ENCODE data around the gene RPL7L1. TPM values are rescaled to one million over a fixed set of nuclear protein-coding genes. Genes with fewer than 3 reads are reported as not detected.

Gene RPL7L1
- total RNA-seq, 3 donors from 2014 or later: 47.4 to 61.4 (median 53.7) TPM

DNA sequence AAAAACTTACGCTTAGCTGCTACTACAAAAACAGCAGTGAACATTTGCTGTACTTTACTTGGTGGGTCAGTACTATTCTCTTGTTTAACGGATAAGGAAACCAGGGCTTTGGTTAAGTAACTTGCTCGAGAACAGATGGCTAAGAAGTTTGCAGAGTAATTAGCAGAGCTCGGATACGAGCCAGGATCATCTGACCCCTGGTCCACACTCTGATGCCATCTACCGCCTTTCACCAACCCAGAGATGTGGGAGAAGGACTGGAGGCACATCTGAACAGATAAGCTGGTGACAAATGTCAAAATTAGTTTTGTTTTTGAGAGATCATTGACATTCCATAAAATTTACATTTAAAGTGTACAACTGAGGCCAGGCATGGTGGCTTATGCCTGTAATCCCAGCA is 18.9 kb upstream of the RPL7L1 start:
- TF ChIP-seq, protein P1, sequence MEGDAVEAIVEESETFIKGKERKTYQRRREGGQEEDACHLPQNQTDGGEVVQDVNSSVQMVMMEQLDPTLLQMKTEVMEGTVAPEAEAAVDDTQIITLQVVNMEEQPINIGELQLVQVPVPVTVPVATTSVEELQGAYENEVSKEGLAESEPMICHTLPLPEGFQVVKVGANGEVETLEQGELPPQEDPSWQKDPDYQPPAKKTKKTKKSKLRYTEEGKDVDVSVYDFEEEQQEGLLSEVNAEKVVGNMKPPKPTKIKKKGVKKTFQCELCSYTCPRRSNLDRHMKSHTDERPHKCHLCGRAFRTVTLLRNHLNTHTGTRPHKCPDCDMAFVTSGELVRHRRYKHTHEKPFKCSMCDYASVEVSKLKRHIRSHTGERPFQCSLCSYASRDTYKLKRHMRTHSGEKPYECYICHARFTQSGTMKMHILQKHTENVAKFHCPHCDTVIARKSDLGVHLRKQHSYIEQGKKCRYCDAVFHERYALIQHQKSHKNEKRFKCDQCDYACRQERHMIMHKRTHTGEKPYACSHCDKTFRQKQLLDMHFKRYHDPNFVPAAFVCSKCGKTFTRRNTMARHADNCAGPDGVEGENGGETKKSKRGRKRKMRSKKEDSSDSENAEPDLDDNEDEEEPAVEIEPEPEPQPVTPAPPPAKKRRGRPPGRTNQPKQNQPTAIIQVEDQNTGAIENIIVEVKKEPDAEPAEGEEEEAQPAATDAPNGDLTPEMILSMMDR (IDR thresholded peaks at IDR 0.05): no peak
- no peak for ATAC-seq
- Histone ChIP-seq H3K4me1 (ENCODE audit: low read depth) (no peaks in the 10 kb centered on the region), H3K36me3 (ENCODE audit: low read depth) (no peaks in the 10 kb centered on the region), H3K4me3 (no peak overlapping the region), H3K9me3 (no peaks in the 10 kb centered on the region)
- intact Hi-C loops (cut with DNase I, micrococcal nuclease): no loop called here
- no peak for DNase-seq

DNA sequence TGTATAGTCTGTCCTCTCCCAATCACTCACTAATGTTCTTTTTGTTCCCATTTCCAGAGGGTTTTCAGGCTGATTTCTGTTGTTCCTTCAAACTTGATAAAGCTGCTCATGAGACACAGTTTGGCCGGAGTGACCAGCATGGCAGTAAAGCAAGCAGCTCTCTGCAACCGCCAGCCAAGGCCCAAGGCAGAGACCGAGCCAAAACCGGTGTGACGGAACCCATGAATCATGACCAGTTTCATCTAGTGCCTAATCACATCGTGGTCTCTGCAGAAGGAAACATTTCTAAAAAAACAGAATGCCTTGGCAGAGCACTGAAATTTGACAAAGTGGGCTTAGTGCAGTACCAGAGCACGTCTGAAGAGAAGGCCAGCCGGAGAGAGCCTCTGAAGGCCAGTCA is 14.8 kb upstream of the RPL7L1 start:
- ATAC-seq (no peak), DNase-seq (no peak)
- intact Hi-C loops (cut with DNase I, micrococcal nuclease): no loop called here
- TF ChIP-seq, protein P1 (IDR thresholded peaks at IDR 0.05): no peak
- Histone ChIP-seq H3K4me1 (ENCODE audit: low read depth) (no peaks in the 10 kb centered on the region), H3K36me3 (ENCODE audit: low read depth) (no peaks in the 10 kb centered on the region), H3K9me3 (no peaks in the 10 kb centered on the region), H3K4me3 (no peak overlapping the region)

DNA sequence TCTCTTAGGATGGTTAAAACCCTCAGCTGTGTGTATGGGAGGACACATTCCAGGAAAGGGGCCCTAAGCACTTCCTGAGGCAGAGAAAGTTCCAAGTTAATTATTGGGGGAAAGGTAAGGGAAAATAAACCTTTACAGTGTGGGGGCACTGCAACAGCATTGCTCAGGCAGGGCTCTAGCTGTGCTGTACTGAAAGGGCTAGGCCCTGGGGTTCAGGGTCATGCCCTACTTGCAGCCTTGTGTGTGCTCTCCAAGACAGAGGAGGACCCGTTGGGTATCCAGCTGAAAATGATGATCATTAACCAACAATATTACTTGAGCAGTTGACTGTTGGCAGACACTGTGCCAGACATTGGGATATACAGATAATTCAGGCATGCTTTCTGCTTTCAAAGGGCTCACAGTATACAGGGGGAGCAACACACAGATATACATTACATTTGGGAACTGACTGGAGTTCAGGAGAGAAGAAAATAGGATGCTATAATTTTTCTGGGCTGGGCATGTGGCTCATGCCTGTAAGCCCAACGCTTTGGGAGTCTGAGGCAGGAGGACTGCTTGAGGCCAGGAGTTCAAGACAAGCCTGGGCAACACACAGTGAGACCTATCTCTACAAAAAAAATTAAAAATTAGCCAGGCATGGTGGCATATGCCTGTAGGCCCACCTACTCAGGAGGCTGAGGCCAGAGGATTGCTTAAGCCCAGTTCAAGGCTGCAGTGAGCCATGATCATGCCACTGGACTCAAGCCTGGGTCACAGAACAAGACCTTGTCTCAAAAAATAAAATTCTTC is 9.1 kb upstream of the RPL7L1 start:
- Histone ChIP-seq H3K36me3 (ENCODE audit: low read depth) (no peaks in the 10 kb centered on the region), H3K9me3 (no peaks in the 10 kb centered on the region)
- ATAC-seq: no peak

DNA sequence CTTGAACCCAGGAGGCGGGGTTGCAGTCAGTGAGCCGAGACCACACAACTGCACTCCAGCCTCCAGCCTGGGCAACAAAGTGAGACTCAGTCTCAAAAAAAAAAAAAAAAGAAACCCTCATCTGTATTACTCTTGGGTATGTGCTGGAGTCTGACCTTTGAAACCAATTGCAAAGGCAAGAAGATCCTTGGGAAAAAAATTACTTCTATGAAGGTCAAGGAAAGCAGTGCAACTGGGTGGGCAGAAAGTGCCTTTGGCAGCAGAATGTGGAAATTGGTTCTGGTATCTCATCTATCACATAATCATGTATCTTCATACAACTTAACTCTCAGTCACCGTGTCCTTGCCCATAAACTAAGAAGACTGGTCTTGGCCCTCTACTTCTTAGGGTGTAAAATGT is 7.7 kb upstream of the RPL7L1 start:
- no peak for DNase-seq
- no peaks in the 10 kb centered on the region for H3K9me3 ChIP-seq
- TF ChIP-seq, protein P1 (IDR thresholded peaks at IDR 0.05): no peak
- intact Hi-C loops (cut with DNase I, micrococcal nuclease): no loop called here
- no peaks in the 10 kb centered on the region for H3K4me1 ChIP-seq (ENCODE audit: low read depth)
- H3K4me3 ChIP-seq: no peak overlapping the region
- no peak for ATAC-seq
- H3K36me3 ChIP-seq (ENCODE audit: low read depth): no peaks in the 10 kb centered on the region

More for the DNA sequence above, 9.1 kb upstream of the RPL7L1 start:
- no peak for DNase-seq
- TF ChIP-seq, protein P1 (IDR thresholded peaks at IDR 0.05): no peak
- Histone ChIP-seq H3K4me3 (no peak overlapping the region), H3K4me1 (ENCODE audit: low read depth) (no peaks in the 10 kb centered on the region)
- intact Hi-C loops (cut with DNase I, micrococcal nuclease): no loop called here

DNA sequence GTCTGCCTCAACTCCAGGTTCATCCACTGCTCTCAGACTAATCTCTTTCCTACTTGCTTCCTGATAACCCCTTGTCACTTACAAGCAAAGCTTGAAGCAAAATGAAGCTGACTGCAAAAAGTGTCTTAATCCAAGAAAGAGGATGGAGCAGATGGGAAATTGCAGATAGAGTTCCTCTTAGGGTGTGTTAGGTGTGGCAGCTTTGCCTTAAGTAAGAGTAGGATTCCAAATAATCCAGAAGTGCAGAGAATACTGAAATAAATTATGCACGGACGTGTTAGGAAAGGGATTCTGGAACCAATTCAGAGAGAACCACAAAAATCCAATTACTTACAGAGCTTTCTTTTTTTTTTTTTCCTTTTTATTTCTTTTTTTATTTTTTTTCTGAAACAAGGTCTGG is 6.1 kb upstream of the RPL7L1 start:
- no peak for DNase-seq
- intact Hi-C loops (cut with DNase I, micrococcal nuclease): no loop called here

More for the DNA sequence above, 6.1 kb upstream of the RPL7L1 start:
- Histone ChIP-seq H3K4me1 (ENCODE audit: low read depth) (no peaks in the 10 kb centered on the region), H3K36me3 (ENCODE audit: low read depth) (no peaks in the 10 kb centered on the region), H3K4me3 (no peak overlapping the region), H3K9me3 (no peaks in the 10 kb centered on the region)
- TF ChIP-seq, protein P1 (IDR thresholded peaks at IDR 0.05): no peak
- no peak for ATAC-seq

Measured in mucosa of descending colon (tissue), 3 donors.